Activated B cell treated with CpG ODN at 0.5 μM for 24 hours (primary cell): Measurements from ENCODE around the gene TBC1D10A. TPM values are rescaled to one million over a fixed set of nuclear protein-coding genes. Genes with fewer than 3 reads are reported as not detected.

Experiments used
- ATAC-seq: fragments of 200-7000 bp; cut with Tn5 transposase; one replicate; pipeline ENCODE4 v1.10.0; 2021; ENCODE audit warnings: low read depth, mild to moderate bottlenecking, moderate library complexity
- CTCF ChIA-PET: fragments of 350-600 bp; sonication (Branson Sonifier 250); formaldehyde crosslinking; loops from one replicate; lab custom pipeline; 2021; ENCODE audit warnings: antibody characterized with exemption; lab: Charles Lee
- POLR2A ChIA-PET: fragments of 350-600 bp; sonication (Branson Sonifier 250); formaldehyde crosslinking; loops from one replicate; lab custom pipeline; 2021; ENCODE audit warnings: antibody characterized with exemption; lab: Charles Lee
- DNase-seq: peaks from one replicate; pipeline ENCODE4 v3.0.0; 2022
- H3K27ac Mint-ChIP-seq: one replicate; pipeline ENCODE4 v1.8.0; 2020; ENCODE audit warnings: mixed read lengths
- H3K27me3 Mint-ChIP-seq: one replicate; pipeline ENCODE4 v1.8.0; 2021; ENCODE audit warnings: mixed read lengths
- H3K36me3 Mint-ChIP-seq: one replicate; pipeline ENCODE4 v1.8.0; 2021; ENCODE audit warnings: low read depth, mixed read lengths
- H3K4me1 Mint-ChIP-seq: one replicate; pipeline ENCODE4 v1.8.0; 2021; ENCODE audit warnings: mixed read lengths
- H3K4me3 Mint-ChIP-seq: one replicate; pipeline ENCODE4 v1.8.0; 2020; ENCODE audit warnings: mild to moderate bottlenecking, mixed read lengths
- H3K9me3 Mint-ChIP-seq: one replicate; pipeline ENCODE4 v1.8.0; 2020; ENCODE audit warnings: mixed read lengths
- intact Hi-C: fragments of 100-400 bp; cut with micrococcal nuclease; formaldehyde crosslinking; loops from one replicate; pipeline ENCODE4 v1.15.1; 2024
- total RNA-seq: library from RNA; stranded (reverse); gene quantifications from 2 replicates; pipeline ENCODE4 v1.2.3, GENCODE V29; 2022
- TF ChIP-seq, protein P1 (sequence below): fragments of 200-600 bp; IDR thresholded peaks from one replicate; pipeline ENCODE4 v1.8.0; 2022; ENCODE audit warnings: antibody characterized with exemption, mild to moderate bottlenecking

The TBC1D10A gene
- total RNA-seq, 1 donor from 2014 or later = 20.4 TPM

DNA sequence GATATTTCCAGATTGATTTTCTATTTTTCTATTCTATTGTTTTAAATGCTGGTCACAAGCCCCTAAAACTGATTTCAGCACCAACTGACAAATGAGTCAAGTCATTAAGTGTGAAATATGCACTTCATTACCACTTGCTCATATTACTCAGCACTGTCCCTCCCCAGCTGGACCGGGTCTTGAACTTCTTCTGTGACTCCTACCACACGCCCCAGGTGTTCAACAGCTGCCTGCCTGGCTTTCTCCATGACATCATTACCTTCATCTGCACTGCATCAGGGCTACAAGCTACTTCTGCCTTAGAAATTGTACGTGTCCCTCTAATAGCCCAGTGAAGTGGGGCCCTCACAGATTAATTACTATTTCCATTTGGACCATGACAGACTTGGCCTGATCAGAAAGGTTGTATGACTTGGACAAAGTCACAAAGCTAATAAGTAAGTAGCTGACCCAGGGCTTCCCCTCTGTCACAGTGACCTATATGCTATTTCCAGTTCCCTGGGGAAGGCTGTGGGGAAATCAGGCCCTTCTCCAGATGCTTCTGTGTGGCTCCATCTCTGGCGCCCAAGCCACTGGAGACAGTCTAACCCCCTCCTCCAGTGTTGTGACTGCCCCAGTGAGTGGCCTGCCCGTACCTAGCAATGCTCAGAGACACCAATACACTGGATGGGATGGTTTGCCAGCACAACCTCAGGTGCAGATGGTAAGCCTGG, 18.1 kb downstream of the TBC1D10A start:
- no peaks in the 10 kb centered on the region for H3K9me3 Mint-ChIP-seq
- peak; percentile 35 for ATAC-seq

DNA sequence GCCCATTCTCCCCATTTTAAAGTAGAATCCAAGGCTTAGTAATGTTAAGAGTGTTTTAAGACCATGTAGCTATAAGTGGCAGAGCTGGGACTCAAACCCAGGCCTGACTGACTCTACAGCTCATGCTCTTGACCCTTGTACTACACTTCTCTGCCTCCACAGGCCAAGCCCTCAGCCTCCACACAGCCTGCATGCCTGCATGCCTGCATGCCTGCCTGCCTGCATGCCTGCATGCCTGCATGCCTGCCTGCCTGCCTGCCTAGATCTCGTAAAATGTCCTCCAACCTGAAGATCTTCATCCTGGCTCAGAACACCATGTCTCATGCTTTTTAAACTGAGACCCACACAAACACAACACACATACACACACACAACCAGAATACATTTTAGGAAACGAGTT, 18.6 kb downstream of the TBC1D10A start:
- H3K4me1 Mint-ChIP-seq = peaks cover 100% of the 10 kb centered on the region
- H3K4me3 Mint-ChIP-seq = peak overlapping the region; percentile 33
- no peaks in the 10 kb centered on the region for H3K27me3 Mint-ChIP-seq
- ChIA-PET CTCF (interaction anchor here (1.5 kb wide), 1 partner anchor 20 kb away, joined by 8 read pairs; the partner anchor contains the start of gene CASTOR1), POLR2A (interaction anchor here (1.1 to 10.9 kb wide), 4 partner anchors 17 to 48 kb away, joined by 12 to 131 read pairs (median 47); partner anchors contain the start of genes CASTOR1, CCDC157, SF3A1 and TBC1D10A)
- intact Hi-C loops = no loop called here
- TF ChIP-seq, protein P1, sequence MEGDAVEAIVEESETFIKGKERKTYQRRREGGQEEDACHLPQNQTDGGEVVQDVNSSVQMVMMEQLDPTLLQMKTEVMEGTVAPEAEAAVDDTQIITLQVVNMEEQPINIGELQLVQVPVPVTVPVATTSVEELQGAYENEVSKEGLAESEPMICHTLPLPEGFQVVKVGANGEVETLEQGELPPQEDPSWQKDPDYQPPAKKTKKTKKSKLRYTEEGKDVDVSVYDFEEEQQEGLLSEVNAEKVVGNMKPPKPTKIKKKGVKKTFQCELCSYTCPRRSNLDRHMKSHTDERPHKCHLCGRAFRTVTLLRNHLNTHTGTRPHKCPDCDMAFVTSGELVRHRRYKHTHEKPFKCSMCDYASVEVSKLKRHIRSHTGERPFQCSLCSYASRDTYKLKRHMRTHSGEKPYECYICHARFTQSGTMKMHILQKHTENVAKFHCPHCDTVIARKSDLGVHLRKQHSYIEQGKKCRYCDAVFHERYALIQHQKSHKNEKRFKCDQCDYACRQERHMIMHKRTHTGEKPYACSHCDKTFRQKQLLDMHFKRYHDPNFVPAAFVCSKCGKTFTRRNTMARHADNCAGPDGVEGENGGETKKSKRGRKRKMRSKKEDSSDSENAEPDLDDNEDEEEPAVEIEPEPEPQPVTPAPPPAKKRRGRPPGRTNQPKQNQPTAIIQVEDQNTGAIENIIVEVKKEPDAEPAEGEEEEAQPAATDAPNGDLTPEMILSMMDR = no peak
- DNase-seq (no peak), ATAC-seq (no peak)
- peak overlapping the region; percentile 81 for H3K27ac Mint-ChIP-seq
- no peaks in the 10 kb centered on the region for H3K9me3 Mint-ChIP-seq
- H3K36me3 Mint-ChIP-seq = peaks cover 3% of the 10 kb centered on the region

More for the DNA sequence above, 18.1 kb downstream of the TBC1D10A start:
- peak overlapping the region; percentile 33 for H3K4me3 Mint-ChIP-seq
- H3K36me3 Mint-ChIP-seq = peaks cover 3% of the 10 kb centered on the region
- ChIA-PET POLR2A (interaction anchor here (1.1 to 10.9 kb wide), 4 partner anchors 18 to 115 kb away, joined by 10 to 131 read pairs (median 19); partner anchors contain the start of genes CASTOR1, CCDC157, SF3A1 and TBC1D10A), CTCF (interaction anchor here (1.5 kb wide), 1 partner anchor 20 kb away, joined by 8 read pairs; the partner anchor contains the start of gene CASTOR1)
- intact Hi-C loops = no loop called here
- peaks cover 98% of the 10 kb centered on the region for H3K4me1 Mint-ChIP-seq
- H3K27me3 Mint-ChIP-seq = no peaks in the 10 kb centered on the region
- DNase-seq = no peak
- TF ChIP-seq, protein P1 = no peak
- peak overlapping the region; percentile 81 for H3K27ac Mint-ChIP-seq

DNA sequence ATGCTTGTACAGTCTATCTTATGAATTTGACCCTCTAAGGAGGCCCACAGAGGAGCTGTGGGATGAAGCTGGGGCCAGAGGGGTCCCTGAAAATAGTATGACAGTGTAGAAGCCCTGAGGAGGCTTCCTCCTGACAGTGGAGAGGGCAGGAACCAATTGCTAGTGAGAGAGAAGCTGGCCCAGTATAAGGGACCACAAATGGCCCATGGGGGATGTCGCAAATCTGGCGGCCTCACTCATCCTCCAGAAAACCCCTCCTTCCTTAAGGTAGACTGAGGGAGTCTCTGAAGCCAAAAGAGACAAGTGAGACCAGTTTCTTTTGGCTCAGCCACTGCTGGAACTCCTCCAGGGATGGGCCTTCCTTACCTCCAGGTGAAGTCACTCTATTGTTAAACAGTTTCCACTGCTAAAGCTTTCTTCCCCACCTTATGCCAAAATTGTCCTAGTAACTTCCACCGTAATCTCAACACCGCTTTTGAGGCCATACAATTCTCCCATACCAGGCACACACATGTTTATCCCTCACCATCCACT, 19.6 kb downstream of the TBC1D10A start:
- H3K27ac Mint-ChIP-seq = peak overlapping the region; percentile 81
- intact Hi-C loops = no loop called here
- H3K4me1 Mint-ChIP-seq = peaks cover 100% of the 10 kb centered on the region
- CTCF ChIA-PET = interaction anchor here (1.2 to 8.1 kb wide), 2 partner anchors 19 to 80 kb away, joined by 3 to 83 read pairs; partner anchors contain the start of genes CASTOR1 and RNF215
- POLR2A ChIA-PET = interaction anchor here (1.2 to 10.9 kb wide), 4 partner anchors 16 to 84 kb away, joined by 3 to 131 read pairs (median 58); partner anchors contain the start of genes CASTOR1, CCDC157, SF3A1 and TBC1D10A
- H3K4me3 Mint-ChIP-seq = peak overlapping the region; percentile 21
- H3K27me3 Mint-ChIP-seq = no peaks in the 10 kb centered on the region
- TF ChIP-seq, protein P1 = no peak
- DNase-seq = no peak
- no peak for ATAC-seq
- no peaks in the 10 kb centered on the region for H3K9me3 Mint-ChIP-seq
- H3K36me3 Mint-ChIP-seq = peaks cover 2% of the 10 kb centered on the region

DNA sequence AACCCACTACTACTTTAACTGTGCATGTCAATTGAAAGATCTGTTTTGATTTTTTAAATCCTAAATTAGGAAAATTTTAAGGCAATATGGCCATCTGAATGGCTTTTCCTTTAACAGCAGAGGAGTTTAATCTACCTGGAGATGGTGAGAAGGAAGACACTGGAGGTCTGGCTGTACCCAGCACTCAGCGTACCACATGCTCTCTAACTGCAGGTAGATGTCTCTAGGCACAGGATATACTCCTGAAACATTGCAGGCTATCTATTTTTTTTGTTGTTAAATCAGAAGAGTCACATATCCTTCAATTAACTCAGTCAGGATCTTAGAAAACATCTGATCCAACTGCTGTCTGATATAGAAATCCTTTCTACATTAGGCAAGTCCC, 20.1 kb downstream of the TBC1D10A start:
- TF ChIP-seq, protein P1 = no peak
- intact Hi-C loops = loop anchor here (1.0 kb wide), 1 partner anchor 20 kb away; the partner anchor contains the start of gene TBC1D10A
- Mint-ChIP-seq H3K36me3 (peaks cover 2% of the 10 kb centered on the region), H3K4me3 (peak overlapping the region; percentile 21), H3K27me3 (no peaks in the 10 kb centered on the region), H3K9me3 (no peaks in the 10 kb centered on the region), H3K27ac (peak overlapping the region; percentile 81), H3K4me1 (peaks cover 100% of the 10 kb centered on the region)
- ChIA-PET POLR2A (interaction anchor here (1.2 to 10.9 kb wide), 5 partner anchors 16 to 118 kb away, joined by 3 to 131 read pairs (median 48); partner anchors contain the start of genes CASTOR1, CCDC157, SF3A1 and TBC1D10A), CTCF (interaction anchor here (1.2 to 8.1 kb wide), 2 partner anchors 18 to 81 kb away, joined by 3 to 83 read pairs; partner anchors contain the start of genes CASTOR1 and RNF215)
- ATAC-seq (no peak), DNase-seq (no peak)
